Endodermal cell (in vitro differentiated cells): ENCODE measurements around the gene FCHO1. TPM values are rescaled to one million over a fixed set of nuclear protein-coding genes. Genes with fewer than 3 reads are reported as not detected.

ENCODE experiments used
- DNase-seq: peaks from one replicate; pipeline ENCODE4 v3.0.0-alpha.2; 2017
- H3K27ac ChIP-seq: 2 replicates; pipeline ENCODE4 v1.5.1; 2013; ENCODE audit warnings: mild to moderate bottlenecking, low read depth, low read length, moderate library complexity
- H3K27me3 ChIP-seq: 2 replicates; pipeline ENCODE4 v1.6.1; 2013; ENCODE audit warnings: mild to moderate bottlenecking, low read length, moderate library complexity; ENCODE audit not compliant: insufficient read depth, control insufficient read depth, poor library complexity, severe bottlenecking
- H3K36me3 ChIP-seq: 2 replicates; pipeline ENCODE4 v1.7.0; 2013; ENCODE audit warnings: mild to moderate bottlenecking, low read length, moderate library complexity; ENCODE audit not compliant: control insufficient read depth, insufficient read depth
- H3K4me1 ChIP-seq: one replicate; pipeline ENCODE4 v1.7.0; 2013; ENCODE audit warnings: low read length; ENCODE audit not compliant: control insufficient read depth, insufficient read depth
- H3K4me3 ChIP-seq: 2 replicates; pipeline ENCODE4 v1.5.1; 2013; ENCODE audit warnings: mild to moderate bottlenecking, low read length, moderate library complexity
- H3K9ac ChIP-seq: 2 replicates; pipeline ENCODE4 v1.6.1; 2013; ENCODE audit warnings: mild to moderate bottlenecking, low read length, moderate library complexity; ENCODE audit not compliant: poor library complexity, severe bottlenecking; ENCODE audit errors: extremely low read depth
- H3K9me3 ChIP-seq: 2 replicates; pipeline ENCODE4 v1.6.1; 2013; ENCODE audit warnings: mild to moderate bottlenecking, low read length, moderate library complexity; ENCODE audit not compliant: control insufficient read depth
- H3K27ac Mint-ChIP-seq: 2 replicates; pipeline ENCODE4 v1.8.0; 2020; ENCODE audit warnings: mixed read lengths
- H3K27me3 Mint-ChIP-seq: 2 replicates; pipeline ENCODE4 v1.8.0; 2021; ENCODE audit warnings: mild to moderate bottlenecking, mixed read lengths; ENCODE audit not compliant: insufficient read depth
- H3K36me3 Mint-ChIP-seq: 2 replicates; pipeline ENCODE4 v1.8.0; 2020; ENCODE audit warnings: low read depth, mixed read lengths
- H3K4me1 Mint-ChIP-seq: 2 replicates; pipeline ENCODE4 v1.8.0; 2020; ENCODE audit warnings: mixed read lengths
- H3K4me3 Mint-ChIP-seq: 2 replicates; pipeline ENCODE4 v1.8.0; 2020; ENCODE audit warnings: mild to moderate bottlenecking, moderate library complexity, mixed read lengths
- H3K9me3 Mint-ChIP-seq: 2 replicates; pipeline ENCODE4 v1.8.0; 2020; ENCODE audit warnings: mild to moderate bottlenecking, mixed read lengths
- WGBS, 2 experiments: methylation state at CpG; one replicate each; pipeline versions ENCODE4 v1.1.5 to v1.1.7; 2013; ENCODE audit warnings: missing lambda C conversion rate in 2 of 2, mixed read lengths in 1 of 2; ENCODE audit not compliant: insufficient coverage in 1 of 2, insufficient read length in 1 of 2; 5-methylcytosine and 5-hydroxymethylcytosine counted together
- total RNA-seq, 2 donors: library from RNA; stranded (reverse); fragmentation: NEBNext Ultra II Directional in 1 of 2; extraction: Animal tissue kit (Norgen Biotek cat#: 25700) in 1 of 2; gene quantifications; 2 replicates in 1 of 2; 3 replicates in 1 of 2; pipeline ENCODE4 v1.2.1, GENCODE V29; 2021
- TF ChIP-seq, protein P1 (sequence below): fragments of 200-600 bp; sonication (generic); conservative IDR thresholded peaks from 2 replicates; pipeline ENCODE4 v1.5.0; 2021; ENCODE audit warnings: antibody characterized with exemption, mild to moderate bottlenecking

The FCHO1 gene
- total RNA-seq, 2 donors from 2014 or later, result 8.5 to 10.2 TPM

DNA sequence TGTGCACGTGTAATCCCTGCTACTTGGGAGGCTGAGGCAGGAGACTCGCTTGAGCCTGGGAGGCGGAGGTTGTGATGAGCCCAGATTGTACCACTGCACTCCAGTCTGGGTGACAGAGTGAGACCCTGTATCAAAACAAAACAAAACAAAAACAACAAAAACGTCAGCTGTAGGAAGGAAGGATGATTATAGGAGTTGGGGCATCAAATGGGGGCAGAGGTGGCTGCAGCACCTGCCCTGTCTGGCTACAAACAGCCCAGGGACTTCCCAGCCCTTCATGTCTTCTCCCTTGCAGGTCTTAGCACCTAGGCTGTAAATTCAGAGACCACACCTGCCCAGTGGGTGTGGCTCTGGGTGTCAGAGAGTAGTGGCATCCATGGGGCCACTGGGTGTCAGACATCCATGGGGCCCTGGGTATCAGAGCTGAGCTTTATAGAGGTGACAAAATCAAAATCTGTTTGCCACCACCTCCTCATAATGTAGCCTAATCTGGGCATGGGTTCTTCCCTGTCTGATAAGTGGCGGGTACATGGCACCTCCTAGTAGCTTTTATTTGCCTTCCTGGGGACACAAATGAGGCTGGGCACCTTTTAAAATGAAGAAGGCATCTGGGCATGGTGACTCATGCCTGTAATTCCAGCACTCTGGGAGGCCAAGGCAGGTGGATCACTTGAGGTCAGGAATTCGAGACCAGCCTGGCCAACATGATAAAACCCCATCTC, 38.9 kb downstream of the FCHO1 start:
- TF ChIP-seq, protein P1, sequence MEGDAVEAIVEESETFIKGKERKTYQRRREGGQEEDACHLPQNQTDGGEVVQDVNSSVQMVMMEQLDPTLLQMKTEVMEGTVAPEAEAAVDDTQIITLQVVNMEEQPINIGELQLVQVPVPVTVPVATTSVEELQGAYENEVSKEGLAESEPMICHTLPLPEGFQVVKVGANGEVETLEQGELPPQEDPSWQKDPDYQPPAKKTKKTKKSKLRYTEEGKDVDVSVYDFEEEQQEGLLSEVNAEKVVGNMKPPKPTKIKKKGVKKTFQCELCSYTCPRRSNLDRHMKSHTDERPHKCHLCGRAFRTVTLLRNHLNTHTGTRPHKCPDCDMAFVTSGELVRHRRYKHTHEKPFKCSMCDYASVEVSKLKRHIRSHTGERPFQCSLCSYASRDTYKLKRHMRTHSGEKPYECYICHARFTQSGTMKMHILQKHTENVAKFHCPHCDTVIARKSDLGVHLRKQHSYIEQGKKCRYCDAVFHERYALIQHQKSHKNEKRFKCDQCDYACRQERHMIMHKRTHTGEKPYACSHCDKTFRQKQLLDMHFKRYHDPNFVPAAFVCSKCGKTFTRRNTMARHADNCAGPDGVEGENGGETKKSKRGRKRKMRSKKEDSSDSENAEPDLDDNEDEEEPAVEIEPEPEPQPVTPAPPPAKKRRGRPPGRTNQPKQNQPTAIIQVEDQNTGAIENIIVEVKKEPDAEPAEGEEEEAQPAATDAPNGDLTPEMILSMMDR, result no peak
- H3K27me3 ChIP-seq, result peaks cover 10% of the 10 kb centered on the region
- H3K9me3 ChIP-seq, result no peaks in the 10 kb centered on the region
- no peak overlapping the region for H3K27ac Mint-ChIP-seq
- H3K4me3 ChIP-seq, result no peak overlapping the region
- no peak overlapping the region for H3K9ac ChIP-seq
- peaks cover 15% of the 10 kb centered on the region for H3K27me3 Mint-ChIP-seq
- H3K4me3 Mint-ChIP-seq, result no peak overlapping the region
- no peaks in the 10 kb centered on the region for H3K4me1 ChIP-seq
- no peak overlapping the region for H3K27ac ChIP-seq
- no peak for DNase-seq
- no peaks in the 10 kb centered on the region for H3K9me3 Mint-ChIP-seq
- H3K36me3 ChIP-seq, result no peaks in the 10 kb centered on the region
- WGBS, 2 experiments, result 79 to 98% methylated on average over 4 to 5 of the region's 6 CpGs
- H3K4me1 Mint-ChIP-seq, result no peaks in the 10 kb centered on the region
- H3K36me3 Mint-ChIP-seq, result no peaks in the 10 kb centered on the region

GRCh38 chr19:17794412-17794730, 43.1 kb downstream of the FCHO1 start:
- Mint-ChIP-seq H3K4me3 (peak overlapping the region; percentile 64), H3K36me3 (no peaks in the 10 kb centered on the region), H3K27ac (no peak overlapping the region), H3K9me3 (no peaks in the 10 kb centered on the region), H3K4me1 (no peaks in the 10 kb centered on the region), H3K27me3 (peaks cover 29% of the 10 kb centered on the region)
- H3K27ac ChIP-seq, result no peak overlapping the region
- no peaks in the 10 kb centered on the region for H3K36me3 ChIP-seq
- no peak for DNase-seq
- peaks cover 23% of the 10 kb centered on the region for H3K27me3 ChIP-seq
- no peaks in the 10 kb centered on the region for H3K4me1 ChIP-seq
- no peak overlapping the region for H3K9ac ChIP-seq
- TF ChIP-seq, protein P1, result no peak
- no peak overlapping the region for H3K4me3 ChIP-seq
- H3K9me3 ChIP-seq, result no peaks in the 10 kb centered on the region
- WGBS, 2 experiments, result 68 to 87% methylated on average over 5 to 9 of the region's 9 CpGs

DNA sequence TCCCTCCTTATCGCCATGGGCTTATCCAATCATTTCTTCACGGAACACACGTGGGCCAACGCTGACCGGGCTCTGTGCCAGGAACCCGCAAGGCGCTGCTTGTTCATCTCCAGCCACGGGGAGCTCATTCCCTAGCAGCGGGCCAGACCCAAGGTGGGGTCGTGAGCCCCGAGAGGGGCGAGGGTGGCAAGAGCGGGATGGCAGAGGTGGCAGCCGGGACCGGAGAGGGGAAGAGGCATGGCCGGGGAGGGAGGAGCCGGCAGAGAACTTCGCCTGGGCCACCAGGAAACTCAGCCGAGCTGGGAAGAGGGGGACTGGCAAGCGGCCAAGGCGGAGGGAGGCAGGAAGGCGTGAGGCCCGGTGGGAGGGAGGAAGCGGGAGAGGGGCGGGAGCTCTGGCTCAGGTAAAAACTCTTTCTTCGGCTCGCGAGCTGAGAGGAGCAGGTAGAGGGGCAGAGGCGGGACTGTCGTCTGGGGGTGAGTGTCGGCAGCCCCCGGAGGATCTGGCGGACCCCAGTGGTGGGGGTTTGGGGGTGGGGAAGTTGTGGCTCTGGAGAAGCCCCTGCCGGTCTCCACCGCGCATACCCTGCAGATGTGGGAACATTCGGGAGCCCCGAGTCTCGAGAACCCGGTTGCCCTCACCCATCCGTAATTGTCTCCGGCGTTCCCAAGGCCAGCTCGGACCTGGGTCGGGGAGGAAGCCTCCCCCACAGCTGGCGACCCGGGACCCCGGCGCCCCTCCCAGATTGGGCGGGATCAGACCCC, 43.6 kb downstream of the FCHO1 start, which contains the start of gene B3GNT3:
Gene B3GNT3, plus strand, starts transcription at position 408 of the 764 bp plus-strand sequence. CDS start 12,670 bp downstream, outside the sequence.
- H3K36me3 Mint-ChIP-seq, result no peaks in the 10 kb centered on the region
- no peak within 1 kb of the TSS for H3K27ac ChIP-seq
- no peaks in the 10 kb centered on the region for H3K4me1 Mint-ChIP-seq
- no peaks in the 10 kb centered on the region for H3K9me3 Mint-ChIP-seq
- no peaks in the 10 kb centered on the region for H3K9me3 ChIP-seq
- TF ChIP-seq, protein P1, result no peak
- 22 to 34% methylated on average over 17 to 50 of the region's 50 CpGs for WGBS, 2 experiments
- no peaks in the 10 kb centered on the region for H3K4me1 ChIP-seq
- peak; percentile 90 for DNase-seq
- H3K27me3 Mint-ChIP-seq, result peaks cover 29% of the 10 kb centered on the region
- H3K4me3 ChIP-seq, result peak within 1 kb of the TSS; percentile 66
- H3K27ac Mint-ChIP-seq, result no peak within 1 kb of the TSS
- no peaks in the 10 kb centered on the region for H3K36me3 ChIP-seq
- H3K9ac ChIP-seq, result no peak within 1 kb of the TSS
- H3K27me3 ChIP-seq, result peaks cover 23% of the 10 kb centered on the region
- H3K4me3 Mint-ChIP-seq, result peak within 1 kb of the TSS; percentile 64
